Smooth muscle cell (in vitro differentiated cells): ENCODE measurements around the gene MTRF1L. TPM values are rescaled to one million over a fixed set of nuclear protein-coding genes. Genes with fewer than 3 reads are reported as not detected.
"Not testable (repeated sequence)": the region's sequence is repeated elsewhere in the genome, so short reads cannot be mapped to it uniquely, and the experiment has no call there.

Source experiments
- DNase-seq: peaks from one replicate; lab custom pipeline; 2025; ENCODE audit not compliant: unreplicated experiment; lab: John Stamatoyannopoulos, UW
- H2AFZ ChIP-seq: fragments of 200-600 bp; sonication (generic); 2 replicates; pipeline ENCODE4 v1.6.0; 2016; ENCODE audit warnings: antibody characterized with exemption, low read depth, mild to moderate bottlenecking
- H3F3A ChIP-seq: fragments of 200-600 bp; sonication (generic); 2 replicates; pipeline ENCODE4 v1.6.0; 2017; ENCODE audit warnings: antibody characterized with exemption, low read depth
- H3K27ac ChIP-seq: fragments of 200-600 bp; sonication (generic); 2 replicates; pipeline ENCODE4 v1.5.1; 2016; ENCODE audit warnings: low read depth, mild to moderate bottlenecking
- H3K27me3 ChIP-seq: fragments of 200-600 bp; sonication (generic); 2 replicates; pipeline ENCODE4 v1.6.1; 2016; ENCODE audit warnings: low read depth, mild to moderate bottlenecking
- H3K36me3 ChIP-seq: fragments of 200-600 bp; sonication (generic); 2 replicates; pipeline ENCODE4 v1.5.1; 2016; ENCODE audit warnings: low read depth
- H3K4me1 ChIP-seq: fragments of 200-600 bp; sonication (generic); 2 replicates; pipeline ENCODE4 v1.5.1; 2016; ENCODE audit warnings: low read depth
- H3K4me2 ChIP-seq: fragments of 200-600 bp; sonication (generic); 2 replicates; pipeline ENCODE4 v1.6.0; 2016; ENCODE audit warnings: mild to moderate bottlenecking
- H3K4me3 ChIP-seq: fragments of 200-600 bp; sonication (generic); 2 replicates; pipeline ENCODE4 v1.5.1; 2016; ENCODE audit warnings: mild to moderate bottlenecking
- H3K79me2 ChIP-seq: fragments of 200-600 bp; sonication (generic); 2 replicates; pipeline ENCODE4 v1.6.0; 2016; ENCODE audit warnings: low read depth, mild to moderate bottlenecking
- H3K9ac ChIP-seq: fragments of 200-600 bp; sonication (generic); 2 replicates; pipeline ENCODE4 v1.6.0; 2016; ENCODE audit warnings: low read depth
- H3K9me3 ChIP-seq: fragments of 200-600 bp; sonication (generic); replicated peaks from 2 replicates; pipeline ENCODE4 v1.5.1; 2016; ENCODE audit warnings: low read depth
- H4K20me1 ChIP-seq: fragments of 200-600 bp; sonication (generic); 2 replicates; pipeline ENCODE4 v1.6.0; 2016; ENCODE audit warnings: low read depth
- CTCF ChIP-seq: fragments of 200-600 bp; sonication (generic); IDR thresholded peaks from 2 replicates; pipeline ENCODE4 v1.5.1; 2017; ENCODE audit warnings: borderline replicate concordance, mild to moderate bottlenecking, antibody characterized with exemption; ENCODE audit not compliant: insufficient read depth, poor library complexity, severe bottlenecking
- WGBS: methylation state at CpG from one replicate; pipeline ENCODE4 v1.1.7; 2016; ENCODE audit warnings: low lambda C conversion rate; 5-methylcytosine and 5-hydroxymethylcytosine counted together
- polyA plus RNA-seq: library from polyadenylated mRNA; unstranded; fragments of >200 nt; fragmentation: Nextera tagmentation; extraction: Ambion mirVana; gene quantifications from 2 replicates; pipeline ENCODE4 v1.2.1, GENCODE V29; 2016
- total RNA-seq: library from RNA; depleted of rRNA; stranded (reverse); fragments of >200 nt; gene quantifications from 2 replicates; pipeline ENCODE4 v1.2.3, GENCODE V29; 2014

Gene MTRF1L
- total and polyA plus RNA-seq, 2 experiments from 2014 or later: 14.1 to 21.1 TPM

- Histone ChIP-seq H4K20me1 (peaks cover 26% of the 10 kb centered on the region), H2AFZ (no peak overlapping the region), H3K27ac (no peak overlapping the region), H3K36me3 (peaks cover 15% of the 10 kb centered on the region), H3K9ac (no peak overlapping the region), H3K27me3 (no peaks in the 10 kb centered on the region), H3K4me2 (no peak overlapping the region), H3F3A (no peaks in the 10 kb centered on the region), H3K9me3 (no peaks in the 10 kb centered on the region), H3K4me3 (no peak overlapping the region), H3K4me1 (peaks cover 11% of the 10 kb centered on the region), H3K79me2 (peaks cover 53% of the 10 kb centered on the region)
- DNase-seq: no peak
- 100% methylated on average over 1 of the region's 1 CpG for WGBS
- TF ChIP-seq CTCF: no peak
These were observed 28.6 kb downstream of the MTRF1L start for GRCh38 chr6:152973916-152974315.

GRCh38 chr6:152969688-152970418 lies 32.7 kb downstream of the MTRF1L start:
- H3K27me3 ChIP-seq: no peaks in the 10 kb centered on the region
- H2AFZ ChIP-seq: no peak overlapping the region
- H3K4me2 ChIP-seq: no peak overlapping the region
- H3K27ac ChIP-seq: no peak overlapping the region
- peaks cover 14% of the 10 kb centered on the region for H3K79me2 ChIP-seq
- no peaks in the 10 kb centered on the region for H3K9me3 ChIP-seq
- H3K9ac ChIP-seq: no peak overlapping the region
- DNase-seq: no peak
- no peaks in the 10 kb centered on the region for H3F3A ChIP-seq
- H3K4me1 ChIP-seq: no peaks in the 10 kb centered on the region
- no peak overlapping the region for H3K4me3 ChIP-seq
- H4K20me1 ChIP-seq: peaks cover 3% of the 10 kb centered on the region
- TF ChIP-seq CTCF: no peak
- peaks cover 15% of the 10 kb centered on the region for H3K36me3 ChIP-seq
- 97% methylated on average over 6 of the region's 6 CpGs for WGBS

GRCh38 chr6:152966168-152966894 lies 36.2 kb downstream of the MTRF1L start:
- H3K79me2 ChIP-seq, H3K36me3 ChIP-seq, DNase-seq, H3K4me1 ChIP-seq, H3K9me3 ChIP-seq, H2AFZ ChIP-seq, H3F3A ChIP-seq, H3K4me3 ChIP-seq, H4K20me1 ChIP-seq, H3K9ac ChIP-seq, H3K4me2 ChIP-seq, H3K27me3 ChIP-seq, H3K27ac ChIP-seq: not testable (repeated sequence)
- 93% methylated on average over 14 of the region's 15 CpGs for WGBS

GRCh38 chr6:152959333-152959732 lies 43.2 kb downstream of the MTRF1L start:
- Histone ChIP-seq H3K9ac (no peak overlapping the region), H3K36me3 (no peaks in the 10 kb centered on the region), H3K27ac (no peak overlapping the region), H4K20me1 (no peaks in the 10 kb centered on the region), H3K9me3 (no peaks in the 10 kb centered on the region), H3K4me2 (no peak overlapping the region), H3K4me3 (no peak overlapping the region), H3K79me2 (no peaks in the 10 kb centered on the region), H3K27me3 (no peaks in the 10 kb centered on the region), H3K4me1 (no peaks in the 10 kb centered on the region), H2AFZ (no peak overlapping the region), H3F3A (no peaks in the 10 kb centered on the region)
- no peak for TF ChIP-seq CTCF
- WGBS: 96% methylated on average over 24 of the region's 24 CpGs
- DNase-seq: no peak
